ENCODE data around the gene RANBP3. TPM values are rescaled to one million over a fixed set of nuclear protein-coding genes. Genes with fewer than 3 reads are reported as not detected.
"Not testable (repeated sequence)": the region's sequence is repeated elsewhere in the genome, so short reads cannot be mapped to it uniquely, and the experiment has no call there.

The RANBP3 gene
- total RNA-seq, 1 donor from 2014 or later: 98.5 TPM

DNA sequence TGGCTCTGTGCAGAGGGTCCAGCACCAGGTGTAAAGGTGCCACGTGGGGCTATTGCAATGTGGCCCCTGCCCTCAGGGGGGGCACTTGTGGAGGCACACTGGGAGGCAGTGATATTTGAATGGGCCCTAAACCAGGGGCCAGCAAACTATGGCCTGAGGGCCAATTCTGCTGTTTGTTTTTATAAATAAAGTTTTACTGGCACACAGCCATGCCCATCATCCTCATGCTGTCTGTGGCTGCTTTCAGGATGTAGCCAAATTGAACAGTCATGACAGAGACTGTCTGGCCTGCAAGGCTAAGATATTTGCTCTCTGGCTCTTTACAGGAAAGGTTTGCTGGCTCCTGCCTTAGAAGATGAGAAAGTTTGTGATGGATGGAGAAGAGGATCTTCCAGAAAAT, 33.9 kb upstream of the RANBP3 start:
- Mint-ChIP-seq H3K27me3 (no peaks in the 10 kb centered on the region), H3K36me3 (ENCODE audit: low read depth) (no peaks in the 10 kb centered on the region), H3K4me1 (no peaks in the 10 kb centered on the region), H3K27ac (no peak overlapping the region), H3K9me3 (no peaks in the 10 kb centered on the region), H3K4me3 (no peak overlapping the region)
- POLR2A ChIA-PET: no interaction called here
- TF ChIP-seq, protein P1, sequence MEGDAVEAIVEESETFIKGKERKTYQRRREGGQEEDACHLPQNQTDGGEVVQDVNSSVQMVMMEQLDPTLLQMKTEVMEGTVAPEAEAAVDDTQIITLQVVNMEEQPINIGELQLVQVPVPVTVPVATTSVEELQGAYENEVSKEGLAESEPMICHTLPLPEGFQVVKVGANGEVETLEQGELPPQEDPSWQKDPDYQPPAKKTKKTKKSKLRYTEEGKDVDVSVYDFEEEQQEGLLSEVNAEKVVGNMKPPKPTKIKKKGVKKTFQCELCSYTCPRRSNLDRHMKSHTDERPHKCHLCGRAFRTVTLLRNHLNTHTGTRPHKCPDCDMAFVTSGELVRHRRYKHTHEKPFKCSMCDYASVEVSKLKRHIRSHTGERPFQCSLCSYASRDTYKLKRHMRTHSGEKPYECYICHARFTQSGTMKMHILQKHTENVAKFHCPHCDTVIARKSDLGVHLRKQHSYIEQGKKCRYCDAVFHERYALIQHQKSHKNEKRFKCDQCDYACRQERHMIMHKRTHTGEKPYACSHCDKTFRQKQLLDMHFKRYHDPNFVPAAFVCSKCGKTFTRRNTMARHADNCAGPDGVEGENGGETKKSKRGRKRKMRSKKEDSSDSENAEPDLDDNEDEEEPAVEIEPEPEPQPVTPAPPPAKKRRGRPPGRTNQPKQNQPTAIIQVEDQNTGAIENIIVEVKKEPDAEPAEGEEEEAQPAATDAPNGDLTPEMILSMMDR (IDR thresholded peaks at IDR 0.05): no peak
- ATAC-seq (ENCODE audit: low read depth): no peak
- CTCF ChIA-PET: no interaction called here
- no peak for DNase-seq
- intact Hi-C loops (cut with micrococcal nuclease): no loop called here

DNA sequence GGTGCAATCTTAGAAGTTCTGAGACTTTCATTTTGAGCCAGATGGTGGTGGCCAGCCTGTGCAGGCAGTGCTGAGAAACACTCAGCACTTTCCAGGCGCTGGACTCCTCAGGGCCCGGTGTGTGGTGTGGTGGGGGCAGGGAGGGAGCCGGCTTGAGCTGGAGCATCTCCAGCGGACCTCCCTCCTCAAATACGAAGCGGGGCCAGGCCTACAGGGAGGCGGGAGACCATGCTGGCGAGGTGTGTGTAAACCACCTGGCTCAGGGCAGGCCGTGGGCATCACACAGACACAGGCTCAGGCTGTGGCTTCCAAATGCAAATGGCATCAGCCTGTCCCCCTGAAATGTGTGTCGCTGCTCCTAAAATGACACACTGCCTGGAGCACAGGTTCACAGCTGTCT, 33.3 kb upstream of the RANBP3 start:
- Mint-ChIP-seq H3K27ac (no peak overlapping the region), H3K27me3 (no peaks in the 10 kb centered on the region), H3K4me3 (no peak overlapping the region), H3K9me3 (no peaks in the 10 kb centered on the region), H3K4me1 (no peaks in the 10 kb centered on the region), H3K36me3 (ENCODE audit: low read depth) (no peaks in the 10 kb centered on the region)
- intact Hi-C loops (cut with micrococcal nuclease): no loop called here
- ChIA-PET POLR2A (no interaction called here), CTCF (no interaction called here)
- no peak for DNase-seq
- no peak for ATAC-seq (ENCODE audit: low read depth)
- TF ChIP-seq, protein P1 (IDR thresholded peaks at IDR 0.05): no peak

DNA sequence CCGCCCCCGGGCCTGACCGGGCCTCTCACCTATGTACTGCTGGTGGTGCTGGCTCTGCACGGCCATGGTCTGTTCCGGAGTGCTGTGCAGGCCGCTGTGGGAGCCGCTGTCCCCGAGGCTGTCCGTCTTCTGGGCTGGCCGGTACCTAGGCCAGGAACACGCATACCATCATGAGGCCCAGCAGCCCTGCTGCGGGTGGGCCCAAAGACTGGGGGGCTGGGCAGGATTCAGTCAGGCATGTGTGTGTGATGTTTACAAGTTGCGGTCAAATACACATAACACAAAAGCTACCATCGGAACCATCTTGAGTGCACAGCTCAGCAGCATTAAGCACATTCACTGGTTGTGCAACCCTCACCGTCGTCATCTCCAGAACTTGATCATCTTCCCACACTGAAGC, 32.2 kb upstream of the RANBP3 start:
- H3K4me3 Mint-ChIP-seq: no peak overlapping the region
- no peaks in the 10 kb centered on the region for H3K4me1 Mint-ChIP-seq
- ChIA-PET CTCF (no interaction called here), POLR2A (no interaction called here)
- H3K36me3 Mint-ChIP-seq (ENCODE audit: low read depth): no peaks in the 10 kb centered on the region
- intact Hi-C loops (cut with micrococcal nuclease): no loop called here
- TF ChIP-seq, protein P1 (IDR thresholded peaks at IDR 0.05): no peak
- ATAC-seq (ENCODE audit: low read depth) (no peak), DNase-seq (no peak)
- H3K27ac Mint-ChIP-seq: no peak overlapping the region
- no peaks in the 10 kb centered on the region for H3K9me3 Mint-ChIP-seq
- H3K27me3 Mint-ChIP-seq: no peaks in the 10 kb centered on the region

DNA sequence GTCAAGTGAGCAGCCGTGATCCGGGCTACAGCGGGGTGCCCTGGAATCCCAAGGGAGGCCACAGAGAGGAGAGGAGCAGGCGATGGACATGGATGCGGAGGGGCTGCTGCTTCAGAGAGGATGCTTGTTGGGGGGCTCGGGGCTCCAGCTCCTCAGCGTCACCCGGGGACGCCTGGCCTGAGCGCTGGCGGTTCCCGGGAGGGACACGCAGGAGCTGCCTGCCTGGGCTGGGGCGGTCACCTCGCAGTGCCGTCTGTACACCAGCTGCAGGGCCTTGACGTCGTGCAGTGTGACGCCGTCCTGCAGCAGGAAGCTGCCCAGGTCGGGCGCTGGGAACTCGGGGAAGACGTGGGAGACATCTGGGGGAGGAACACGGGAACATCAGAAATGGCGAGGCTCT, 29.9 kb upstream of the RANBP3 start:
- Mint-ChIP-seq H3K4me1 (no peaks in the 10 kb centered on the region), H3K36me3 (ENCODE audit: low read depth) (no peaks in the 10 kb centered on the region), H3K27ac (no peak overlapping the region), H3K4me3 (no peak overlapping the region), H3K27me3 (no peaks in the 10 kb centered on the region), H3K9me3 (no peaks in the 10 kb centered on the region)
- POLR2A ChIA-PET: no interaction called here
- DNase-seq: no peak
- TF ChIP-seq, protein P1 (IDR thresholded peaks at IDR 0.05): no peak
- CTCF ChIA-PET: no interaction called here
- ATAC-seq (ENCODE audit: low read depth): no peak
- intact Hi-C loops (cut with micrococcal nuclease): no loop called here

DNA sequence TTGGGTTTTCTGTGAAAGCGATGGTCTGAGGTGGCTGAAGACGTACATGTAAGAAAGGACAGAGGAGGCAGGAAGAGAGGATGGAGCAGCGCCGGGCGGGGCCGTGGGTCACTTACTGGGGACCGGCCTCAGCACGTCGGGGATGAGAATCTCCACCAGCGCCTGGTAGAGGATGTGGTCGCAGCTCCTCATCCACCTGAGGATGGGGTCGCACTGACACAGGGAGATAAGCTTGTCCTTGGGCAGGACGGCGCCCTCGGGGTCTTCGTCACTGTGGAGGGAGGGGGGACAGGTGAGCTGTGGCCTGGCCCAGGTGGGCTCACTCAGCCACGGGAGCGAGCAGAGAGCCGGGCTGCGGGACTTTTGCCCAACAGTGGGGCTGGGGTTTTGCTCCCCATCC, 29.0 kb upstream of the RANBP3 start:
- H3K4me1 Mint-ChIP-seq: no peaks in the 10 kb centered on the region
- POLR2A ChIA-PET: no interaction called here

DNA sequence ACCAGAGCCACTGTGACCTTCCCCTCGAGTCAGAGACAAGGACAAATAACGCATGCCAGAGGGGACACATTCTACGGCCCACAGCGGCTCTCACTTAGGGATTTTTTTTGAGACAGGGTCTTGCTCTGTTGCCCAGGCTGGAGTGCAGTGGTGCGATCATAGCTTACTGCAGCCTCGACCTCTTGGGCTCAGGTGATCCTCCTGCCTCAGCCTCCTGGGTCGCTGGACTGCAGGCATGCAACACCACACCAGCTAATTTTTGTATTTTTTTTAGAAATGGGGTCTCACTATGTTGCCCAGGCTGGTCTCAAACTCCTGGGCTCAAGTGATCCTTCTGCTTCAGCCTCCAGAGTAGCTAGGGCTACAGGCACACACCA, 28.1 kb upstream of the RANBP3 start:
- CTCF ChIA-PET: interaction anchor here (0.9 kb wide), 1 partner anchor 38 kb away, joined by 3 read pairs; no protein-coding TSS in a partner anchor
- H3K4me3 Mint-ChIP-seq; H3K27me3 Mint-ChIP-seq; H3K9me3 Mint-ChIP-seq; DNase-seq; ATAC-seq (ENCODE audit: low read depth); H3K4me1 Mint-ChIP-seq; H3K36me3 Mint-ChIP-seq (ENCODE audit: low read depth); intact Hi-C loops (cut with micrococcal nuclease); H3K27ac Mint-ChIP-seq; POLR2A ChIA-PET: not testable (repeated sequence)

More for the DNA sequence above, 29.0 kb upstream of the RANBP3 start:
- ATAC-seq (ENCODE audit: low read depth) (no peak), DNase-seq (no peak)
- no peaks in the 10 kb centered on the region for H3K27me3 Mint-ChIP-seq
- TF ChIP-seq, protein P1 (IDR thresholded peaks at IDR 0.05): no peak
- intact Hi-C loops (cut with micrococcal nuclease): no loop called here
- no peak overlapping the region for H3K27ac Mint-ChIP-seq
- H3K4me3 Mint-ChIP-seq: no peak overlapping the region
- CTCF ChIA-PET: interaction anchor here (0.9 kb wide), 1 partner anchor 39 kb away, joined by 3 read pairs; no protein-coding TSS in a partner anchor
- no peaks in the 10 kb centered on the region for H3K9me3 Mint-ChIP-seq
- H3K36me3 Mint-ChIP-seq (ENCODE audit: low read depth): no peaks in the 10 kb centered on the region

All from activated B cell treated with CpG ODN at 0.5 μM for 24 hours (primary cell).